Glomerular endothelial cell (primary cell): ENCODE data around the gene AQP9. TPM values are rescaled to one million over a fixed set of nuclear protein-coding genes. Genes with fewer than 3 reads are reported as not detected.
A peak's percentile ranks its signal among the peaks of the same experiment; 100 is the strongest.

Source experiments
- DNase-seq: peaks from one replicate; pipeline ENCODE4 v3.0.0-alpha.2; 2011; ENCODE audit warnings: low read depth, low spot score; ENCODE audit errors: extremely low read depth
- total RNA-seq: library from RNA; depleted of rRNA; stranded (reverse); fragments of >200 nt; gene quantifications from 2 replicates; pipeline ENCODE4 v1.2.3, GENCODE V29; 2015

Gene AQP9
- total RNA-seq, 1 donor from 2014 or later, result not detected

DNA sequence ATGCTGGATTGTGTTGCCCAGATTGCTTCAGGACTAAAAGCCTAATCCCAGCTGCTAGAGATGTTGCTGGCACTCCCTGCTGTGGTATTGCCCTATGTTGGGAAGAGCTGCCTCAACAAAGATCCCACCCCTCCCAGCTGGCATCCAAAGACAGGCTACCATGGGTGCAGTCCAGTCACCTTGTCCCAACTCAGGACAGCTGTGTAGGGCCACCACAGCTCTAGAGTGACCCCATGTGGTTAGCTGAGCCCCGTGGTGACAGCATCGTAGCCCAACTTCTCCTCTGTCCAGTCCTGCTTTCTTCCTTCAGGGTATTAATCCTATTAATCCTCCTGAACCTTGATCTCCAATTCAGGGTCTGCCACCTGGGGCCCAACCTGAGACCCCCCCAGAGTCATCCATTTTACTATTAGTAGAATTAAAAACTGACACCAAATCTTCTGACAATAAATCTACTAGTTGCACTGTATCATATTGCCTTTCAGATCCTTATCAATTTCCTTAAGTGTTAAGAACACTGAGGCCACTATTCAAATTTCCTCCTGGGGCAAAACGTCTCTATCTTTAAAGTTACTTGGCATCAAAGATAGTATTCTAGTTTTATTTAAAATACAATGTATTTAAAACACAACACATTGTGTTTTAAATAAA is 83.5 kb downstream of the AQP9 start:
- DNase-seq, result no peak

DNA sequence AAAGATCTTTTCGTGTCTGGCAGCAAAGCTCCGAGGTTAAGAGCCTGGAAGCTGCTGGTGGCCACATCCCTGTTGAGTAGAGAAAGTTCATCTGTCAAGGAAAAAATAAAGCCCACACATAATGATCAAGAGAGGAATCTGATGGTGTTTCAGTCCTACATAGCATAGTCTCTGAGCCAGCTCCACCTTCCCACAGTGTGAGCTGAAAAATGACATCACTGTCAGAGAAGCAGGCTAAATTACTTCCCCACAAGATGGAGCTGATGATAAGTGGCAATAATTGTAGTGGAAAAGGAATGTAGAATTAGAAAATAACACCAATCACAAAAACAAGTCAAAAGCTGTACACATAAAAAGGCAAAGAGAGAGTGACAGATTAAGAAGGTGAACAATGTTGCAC is 84.5 kb downstream of the AQP9 start:
- no peak for DNase-seq

DNA sequence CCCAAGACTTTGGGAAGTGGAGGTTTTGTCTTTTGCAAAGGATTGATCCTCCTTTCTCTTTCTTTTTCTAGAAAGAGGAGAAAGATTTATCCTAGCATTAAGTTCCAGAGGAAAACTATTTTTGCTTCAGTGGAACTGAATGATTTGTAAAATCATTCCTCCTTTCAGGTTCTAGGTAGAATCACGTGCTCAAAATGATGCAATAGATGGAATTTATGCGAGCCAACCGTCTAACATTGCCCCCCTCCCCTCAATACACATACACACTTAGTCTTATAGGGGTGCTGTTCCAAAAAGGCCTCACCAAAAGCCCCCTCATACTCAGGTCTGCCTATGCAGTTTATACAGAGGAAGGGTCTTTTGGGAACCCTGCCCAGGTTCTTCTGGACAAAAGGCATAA is 85.3 kb downstream of the AQP9 start:
- DNase-seq, result no peak

DNA sequence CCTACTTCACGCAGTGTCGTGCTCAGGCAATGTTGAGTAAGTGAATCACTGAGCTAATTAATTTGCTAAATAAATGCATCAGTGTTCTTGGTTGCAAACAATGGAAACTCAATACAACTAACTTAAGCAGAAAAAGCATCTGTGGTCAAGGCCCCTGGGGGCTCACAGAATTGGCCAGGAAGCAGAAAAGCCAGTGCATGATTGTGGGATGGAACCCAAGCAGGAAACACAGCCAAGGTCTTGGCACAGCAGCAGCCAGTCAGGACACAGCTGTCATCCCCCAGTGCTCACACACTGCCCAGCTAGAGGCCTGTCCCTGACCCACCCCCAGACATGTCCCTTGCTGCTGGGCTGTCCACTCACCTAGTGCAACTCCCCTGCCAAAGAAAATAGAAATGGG is 85.9 kb downstream of the AQP9 start:
- no peak for DNase-seq

DNA sequence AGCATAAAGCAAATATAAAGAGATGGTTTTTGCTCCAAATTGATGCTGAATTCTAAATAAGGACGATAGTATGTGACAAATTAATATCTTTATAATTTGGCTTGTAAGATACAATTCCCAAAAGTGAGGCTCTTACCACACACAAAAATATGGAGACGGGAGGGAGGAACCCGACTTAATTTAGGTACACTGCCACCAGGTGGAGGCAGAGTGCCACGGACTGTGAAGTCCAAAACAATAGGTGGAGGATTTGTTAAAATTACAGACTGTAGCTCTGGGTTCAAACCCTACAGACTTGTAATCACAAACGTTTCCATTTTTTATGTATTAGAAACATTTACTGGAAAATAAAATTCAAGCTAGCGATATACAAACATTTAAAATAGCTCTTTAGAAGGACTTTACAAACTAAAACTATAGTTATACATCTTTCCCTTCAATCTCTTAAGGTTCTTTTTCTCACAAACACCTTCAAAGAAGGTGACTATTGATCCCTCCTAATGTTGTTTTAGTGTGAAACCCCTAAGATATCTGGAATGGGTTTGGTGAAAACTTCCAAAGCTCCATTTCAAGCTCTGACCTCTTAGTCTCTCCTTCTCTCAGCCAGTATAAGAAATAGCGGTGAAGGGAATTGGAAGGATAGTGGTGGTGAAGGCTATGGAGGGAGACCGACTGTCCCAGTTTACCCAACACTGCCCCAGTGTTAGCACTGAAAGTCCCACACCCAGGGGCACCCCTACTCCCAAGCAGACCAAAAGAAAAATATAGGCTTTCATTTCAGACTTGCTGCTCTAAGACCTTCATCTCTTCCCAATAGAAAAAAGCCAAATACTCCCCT is 89.7 kb downstream of the AQP9 start:
- DNase-seq, result peak; percentile 68

DNA sequence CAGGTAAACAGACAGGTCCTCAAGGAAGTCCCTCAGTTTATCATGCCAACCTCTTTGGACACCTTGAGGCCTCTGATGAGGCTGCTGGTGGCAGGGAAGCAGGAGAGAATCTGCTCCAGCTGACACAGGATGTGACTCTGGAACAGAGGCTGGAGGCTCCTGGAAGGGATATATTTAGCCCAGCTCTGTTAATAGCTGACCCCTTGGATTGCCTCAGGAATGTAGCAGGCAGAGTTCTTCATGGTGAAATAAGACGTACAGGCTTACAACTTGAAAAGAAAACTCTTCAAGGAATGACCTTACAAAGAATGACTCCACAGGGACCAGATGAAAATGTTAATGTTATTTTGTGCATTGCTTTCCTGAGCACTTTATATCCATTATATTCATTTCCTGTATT is 90.5 kb downstream of the AQP9 start:
- DNase-seq, result no peak

DNA sequence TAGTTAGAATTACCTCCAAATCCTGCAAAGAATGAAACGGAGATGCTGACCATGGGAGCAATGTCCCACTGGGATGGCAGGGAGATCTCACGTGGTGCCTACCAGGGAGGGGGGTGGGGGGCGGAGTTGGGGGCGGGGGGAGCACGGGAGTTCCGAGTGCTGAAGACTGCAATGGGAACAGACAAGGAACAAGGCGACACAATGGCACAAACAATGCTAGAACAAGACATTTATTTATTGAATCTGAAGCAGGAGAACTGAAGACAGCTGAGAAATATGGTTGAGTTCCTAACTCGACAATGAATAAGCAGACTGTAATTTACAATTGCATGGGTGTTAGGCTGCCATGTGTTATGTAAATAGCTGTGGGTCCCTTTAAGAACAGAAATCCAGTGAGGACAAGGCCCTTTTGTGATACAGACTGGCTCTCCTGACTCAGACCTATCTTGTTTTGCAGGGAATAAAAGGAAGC is 91.2 kb downstream of the AQP9 start:
- no peak for DNase-seq

DNA sequence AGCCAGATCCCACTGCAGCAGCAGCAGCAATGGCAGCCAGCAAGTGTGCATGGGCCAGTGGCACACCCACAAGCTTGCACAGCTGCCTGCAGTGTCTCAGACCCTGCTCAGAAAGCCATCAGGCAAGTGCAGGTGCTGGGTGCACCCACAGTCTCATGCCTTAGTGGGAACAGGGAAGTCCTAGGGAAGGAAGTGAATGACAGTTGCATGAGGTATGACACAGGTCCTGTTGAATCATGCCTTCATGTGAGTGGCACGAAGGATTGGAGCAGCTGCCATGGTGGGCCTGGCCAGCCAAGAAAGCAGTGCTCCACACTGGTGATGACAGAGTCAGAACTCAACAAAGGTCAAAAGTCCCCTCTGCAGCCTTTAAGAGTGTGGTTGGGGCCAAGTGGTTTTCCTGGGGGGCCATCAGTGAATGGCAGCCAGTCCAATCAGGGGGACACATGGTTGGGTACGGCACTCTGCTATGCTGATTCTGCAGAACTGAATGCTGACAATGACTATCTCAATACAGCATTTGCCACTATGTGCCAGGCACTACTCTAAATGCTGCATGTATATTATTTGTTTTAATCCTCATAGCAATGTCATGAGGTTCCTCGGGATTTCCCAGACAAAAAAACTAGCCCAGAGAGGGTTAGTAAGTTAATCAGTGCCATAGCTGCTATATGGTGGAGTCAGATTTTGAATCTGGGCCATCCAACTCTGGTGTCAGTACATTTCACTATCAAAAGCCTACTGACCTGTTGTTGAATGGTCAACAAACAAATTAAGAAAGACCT is 94.3 kb downstream of the AQP9 start:
- no peak for DNase-seq

DNA sequence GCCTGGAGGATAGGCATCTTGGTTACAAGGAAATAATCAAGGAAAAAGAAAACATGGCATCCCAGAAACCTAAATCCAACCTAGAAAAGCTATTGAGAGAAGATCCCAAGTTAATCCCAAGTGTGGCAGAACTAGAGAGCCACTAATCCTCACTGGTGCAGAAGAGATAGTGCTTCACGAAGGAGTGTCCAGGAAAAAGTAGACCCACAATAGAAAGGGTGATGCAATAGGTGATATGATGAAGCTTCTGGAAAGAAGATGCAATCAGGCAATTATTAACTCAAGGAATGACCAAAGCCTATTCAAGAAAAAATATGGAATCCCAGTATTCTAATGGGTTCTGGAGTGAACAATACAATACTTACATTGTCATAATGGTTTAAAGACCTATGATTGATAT is 95.2 kb downstream of the AQP9 start:
- DNase-seq, result no peak

Other genes with a start within 250 kb of the AQP9 start
- 0.58 and 5.8 TPM in 2 replicates for gene ALDH1A2, start 72.7 kb upstream of the AQP9 start, total RNA-seq